GM10248 (cell line): ENCODE measurements around the gene CDHR3.

ENCODE experiments used
- CTCF ChIA-PET: fragments of 300-600 bp; sonication (Branson Sonifier 250); formaldehyde crosslinking; extraction: SDS; loops from one replicate; lab custom pipeline; 2021; ENCODE audit warnings: antibody characterized with exemption; lab: Yijun Ruan, JAX
- POLR2A ChIA-PET: fragments of 350-650 bp; sonication (Branson Sonifier 250); formaldehyde crosslinking; extraction: SDS; loops from one replicate; lab custom pipeline; 2020; ENCODE audit warnings: antibody characterized with exemption; lab: Yijun Ruan, JAX
- DNase-seq: peaks from one replicate; pipeline ENCODE4 v3.0.0; 2012; ENCODE audit errors: extremely low spot score
- CTCF ChIP-seq: IDR thresholded peaks from 2 replicates; pipeline ENCODE4 v1.5.1; 2012; ENCODE audit warnings: mild to moderate bottlenecking, low read depth; ENCODE audit errors: extremely low read depth, missing control alignments, control extremely low read depth

Gene CDHR3

GRCh38 chr7:105990141-105990540 lies 27.1 kb downstream of the CDHR3 start:
- no peak for DNase-seq
- ChIA-PET POLR2A (no interaction called here), CTCF (interaction anchor here (1.1 to 1.8 kb wide), 3 partner anchors 9 to 333 kb away, joined by 3 to 4 read pairs (median 3); no protein-coding TSS in a partner anchor)
- TF ChIP-seq CTCF, result no peak

DNA sequence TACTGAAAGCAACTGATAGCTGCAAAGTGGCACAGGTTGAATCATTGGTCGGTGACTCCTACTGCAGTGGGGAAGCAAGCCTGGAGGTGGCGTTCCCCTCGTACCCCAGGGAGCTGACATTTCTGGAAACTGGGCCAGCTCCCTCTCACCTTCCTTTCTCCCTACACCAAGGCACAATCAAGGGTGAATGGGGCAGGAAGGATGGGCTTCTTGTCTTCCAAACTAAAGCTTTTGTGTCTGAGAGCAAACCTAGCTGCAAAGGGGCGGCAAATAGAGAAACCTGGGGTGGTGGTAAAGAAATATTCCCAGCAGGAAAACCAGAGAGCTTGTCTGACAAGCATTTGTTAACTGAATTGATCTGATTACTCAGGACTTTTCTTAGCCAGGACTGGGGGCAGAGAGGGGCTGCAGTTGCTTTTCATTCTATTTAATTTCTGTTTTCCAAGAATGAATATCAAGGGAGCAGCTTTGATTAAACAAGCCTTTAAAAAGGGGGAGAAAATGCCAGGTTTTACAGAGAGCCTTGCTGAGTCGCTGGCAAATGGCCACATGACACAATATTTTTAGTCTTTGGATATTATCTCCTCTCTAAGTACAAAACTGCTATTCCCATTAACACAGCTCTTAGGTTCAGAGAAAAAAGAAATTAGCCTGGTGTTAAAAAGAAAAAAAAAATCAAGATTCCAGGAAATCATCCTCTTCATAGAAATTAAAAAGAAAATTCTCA lies 27.8 kb downstream of the CDHR3 start:
- ChIA-PET CTCF (interaction anchor here (1.1 to 1.8 kb wide), 2 partner anchors 17 to 333 kb away, joined by 3 to 4 read pairs; no protein-coding TSS in a partner anchor), POLR2A (no interaction called here)
- DNase-seq, result no peak
- no peak for TF ChIP-seq CTCF

- no peak for TF ChIP-seq CTCF
- CTCF ChIA-PET, result interaction anchor here (1.6 kb wide), 1 partner anchor 100 kb away, joined by 4 read pairs; no protein-coding TSS in a partner anchor
- POLR2A ChIA-PET, result no interaction called here
- no peak for DNase-seq
Observed at GRCh38 chr7:105992905-105993304, 29.8 kb downstream of the CDHR3 start.

- POLR2A ChIA-PET, result no interaction called here
Observed at GRCh38 chr7:105996860-105997737, 34.0 kb downstream of the CDHR3 start.

GRCh38 chr7:105999256-105999655 lies 36.2 kb downstream of the CDHR3 start:
- ChIA-PET CTCF (interaction anchor here (0.9 to 3.6 kb wide), 4 partner anchors 9 to 342 kb away, joined by 3 to 10 read pairs (median 3); no protein-coding TSS in a partner anchor), POLR2A (no interaction called here)
- DNase-seq, result no peak
- TF ChIP-seq CTCF, result no peak

More at GRCh38 chr7:105996860-105997737, 34.0 kb downstream of the CDHR3 start:
- CTCF ChIA-PET, result interaction anchor here (1.5 kb wide), 1 partner anchor 31 kb away, joined by 3 read pairs; no protein-coding TSS in a partner anchor
- DNase-seq, result no peak
- TF ChIP-seq CTCF, result no peak

DNA sequence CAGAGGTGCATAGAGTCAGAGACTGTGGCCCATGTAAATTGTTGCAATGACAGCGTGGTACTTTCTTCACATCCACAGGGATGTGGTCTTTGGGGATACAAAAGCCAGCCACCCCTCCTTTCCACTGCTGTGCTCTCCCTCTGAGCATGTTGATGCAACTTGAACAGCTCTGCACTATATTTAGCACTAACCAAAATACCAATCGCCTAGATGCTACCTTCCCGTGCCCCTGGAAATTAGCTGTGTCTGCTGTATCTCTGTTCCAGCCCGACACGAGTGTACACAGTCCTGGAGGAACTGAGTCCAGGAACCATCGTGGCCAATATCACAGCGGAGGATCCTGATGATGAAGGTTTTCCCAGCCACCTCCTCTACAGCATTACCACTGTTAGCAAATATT lies 38.1 kb downstream of the CDHR3 start:
- DNase-seq, result no peak
- CTCF ChIA-PET, result interaction anchor here (0.9 to 3.6 kb wide), 3 partner anchors 10 to 241 kb away, joined by 3 to 10 read pairs (median 4); no protein-coding TSS in a partner anchor
- POLR2A ChIA-PET, result interaction anchor here (0.7 kb wide), 1 partner anchor 194 kb away, joined by 6 read pairs; no protein-coding TSS in a partner anchor
- no peak for TF ChIP-seq CTCF
